Activated CD8-positive, alpha-beta T cell treated with anti-CD3 and anti-CD28 coated beads for 36 hours (primary cell): ENCODE data around the gene DOCK11. TPM values are rescaled to one million over a fixed set of nuclear protein-coding genes. Genes with fewer than 3 reads are reported as not detected.

Experiments used
- ATAC-seq: fragments of 200-7000 bp; cut with Tn5 transposase; one replicate; pipeline ENCODE4 v1.10.0; 2021; ENCODE audit warnings: mild to moderate bottlenecking, moderate library complexity
- CTCF ChIA-PET: fragments of 350-600 bp; sonication (Branson Sonifier 250); formaldehyde crosslinking; loops from one replicate; lab custom pipeline; 2021; ENCODE audit warnings: antibody characterized with exemption; lab: Charles Lee
- POLR2A ChIA-PET: fragments of 350-600 bp; sonication (Branson Sonifier 250); formaldehyde crosslinking; loops from one replicate; lab custom pipeline; 2021; ENCODE audit warnings: antibody characterized with exemption; lab: Charles Lee
- DNase-seq: peaks from one replicate; pipeline ENCODE4 v3.0.0-alpha.2; 2020
- H3K27ac Mint-ChIP-seq: one replicate; pipeline ENCODE4 v1.8.0; 2021; ENCODE audit warnings: mild to moderate bottlenecking, mixed read lengths
- H3K27me3 Mint-ChIP-seq: one replicate; pipeline ENCODE4 v1.8.0; 2021; ENCODE audit warnings: mixed read lengths
- H3K36me3 Mint-ChIP-seq: one replicate; pipeline ENCODE4 v1.8.0; 2021; ENCODE audit warnings: low read depth, mixed read lengths
- H3K4me1 Mint-ChIP-seq: one replicate; pipeline ENCODE4 v1.8.0; 2021; ENCODE audit warnings: low read depth, mixed read lengths
- H3K4me3 Mint-ChIP-seq: one replicate; pipeline ENCODE4 v1.8.0; 2021; ENCODE audit warnings: mild to moderate bottlenecking, moderate library complexity, mixed read lengths
- H3K9me3 Mint-ChIP-seq: one replicate; pipeline ENCODE4 v1.8.0; 2021; ENCODE audit warnings: mixed read lengths
- CTCF ChIP-seq: fragments of 200-600 bp; IDR thresholded peaks from one replicate; pipeline ENCODE4 v1.8.0; 2022; ENCODE audit warnings: antibody characterized with exemption, mild to moderate bottlenecking
- intact Hi-C: fragments of 100-400 bp; cut with micrococcal nuclease; formaldehyde crosslinking; loops from one replicate; pipeline ENCODE4 v1.10.0; 2022
- total RNA-seq, 2 experiments: library from RNA; stranded (reverse); gene quantifications; one replicate each; pipeline ENCODE4 v1.2.3, GENCODE V29; 2021

Gene DOCK11
- total RNA-seq, 2 experiments from 2014 or later, result 45.1 to 49.5 TPM

GRCh38 chrX:118534716-118535493, 39.3 kb downstream of the DOCK11 start:
- DNase-seq (no peak), ATAC-seq (no peak)
- peak overlapping the region; percentile 17 for H3K4me3 Mint-ChIP-seq
- CTCF ChIA-PET, result interaction anchor here (0.9 to 2.0 kb wide), 4 partner anchors 37 to 76 kb away, joined by 3 to 8 read pairs (median 4); partner anchors contain the start of gene DOCK11
- H3K27me3 Mint-ChIP-seq, result no peaks in the 10 kb centered on the region
- TF ChIP-seq CTCF, result no peak
- peaks cover 3% of the 10 kb centered on the region for H3K9me3 Mint-ChIP-seq
- POLR2A ChIA-PET, result interaction anchor here (1.5 to 3.1 kb wide), 2 partner anchors 11 to 39 kb away, joined by 3 to 30 read pairs; partner anchors contain the start of gene DOCK11
- H3K4me1 Mint-ChIP-seq, result peaks cover 72% of the 10 kb centered on the region
- intact Hi-C loops, result loop anchor here (5.0 kb wide), 1 partner anchor 38 kb away; the partner anchor contains the start of gene DOCK11
- H3K36me3 Mint-ChIP-seq, result peaks cover 15% of the 10 kb centered on the region
- H3K27ac Mint-ChIP-seq, result peak overlapping the region; percentile 95

GRCh38 chrX:118536204-118536603, 40.6 kb downstream of the DOCK11 start:
- POLR2A ChIA-PET, result interaction anchor here (3.1 kb wide), 1 partner anchor 40 kb away, joined by 30 read pairs; the partner anchor contains the start of gene DOCK11
- Mint-ChIP-seq H3K4me1 (peaks cover 68% of the 10 kb centered on the region), H3K4me3 (peak overlapping the region; percentile 56), H3K36me3 (peaks cover 10% of the 10 kb centered on the region), H3K27ac (peak overlapping the region; percentile 95), H3K27me3 (no peaks in the 10 kb centered on the region), H3K9me3 (peaks cover 3% of the 10 kb centered on the region)
- DNase-seq, result no peak
- CTCF ChIA-PET, result interaction anchor here (1.1 to 2.0 kb wide), 3 partner anchors 34 to 41 kb away, joined by 3 to 8 read pairs (median 4); partner anchors contain the start of gene DOCK11
- peak; percentile 88 for ATAC-seq
- intact Hi-C loops, result loop anchor here (5.0 kb wide), 1 partner anchor 39 kb away; the partner anchor contains the start of gene DOCK11
- TF ChIP-seq CTCF, result no peak

GRCh38 chrX:118536687-118537461, 41.3 kb downstream of the DOCK11 start:
- peaks cover 3% of the 10 kb centered on the region for H3K9me3 Mint-ChIP-seq
- ChIA-PET CTCF (interaction anchor here (1.2 to 2.0 kb wide), 2 partner anchors 35 to 41 kb away, joined by 3 to 8 read pairs; partner anchors contain the start of gene DOCK11), POLR2A (interaction anchor here (1.5 to 3.1 kb wide), 2 partner anchors 8 to 41 kb away, joined by 3 to 30 read pairs; partner anchors contain the start of gene DOCK11)
- H3K36me3 Mint-ChIP-seq, result peaks cover 10% of the 10 kb centered on the region
- H3K27ac Mint-ChIP-seq, result peak overlapping the region; percentile 95
- peak; percentile 40 for TF ChIP-seq CTCF
- H3K4me3 Mint-ChIP-seq, result peak overlapping the region; percentile 56
- peak; percentile 64 for DNase-seq
- ATAC-seq, result peak; percentile 62
- intact Hi-C loops, result loop anchor here (5.0 kb wide), 1 partner anchor 40 kb away; the partner anchor contains the start of gene DOCK11
- no peaks in the 10 kb centered on the region for H3K27me3 Mint-ChIP-seq
- H3K4me1 Mint-ChIP-seq, result peaks cover 70% of the 10 kb centered on the region

GRCh38 chrX:118538386-118538785, 42.8 kb downstream of the DOCK11 start:
- peaks cover 5% of the 10 kb centered on the region for H3K36me3 Mint-ChIP-seq
- H3K9me3 Mint-ChIP-seq, result no peaks in the 10 kb centered on the region
- ATAC-seq, result no peak
- peak overlapping the region; percentile 79 for H3K27ac Mint-ChIP-seq
- no peak overlapping the region for H3K4me3 Mint-ChIP-seq
- no peaks in the 10 kb centered on the region for H3K27me3 Mint-ChIP-seq
- CTCF ChIA-PET, result interaction anchor here (0.8 to 1.2 kb wide), 4 partner anchors 8 to 64 kb away, joined by 3 read pairs; partner anchors contain the start of gene DOCK11
- peaks cover 63% of the 10 kb centered on the region for H3K4me1 Mint-ChIP-seq
- POLR2A ChIA-PET, result interaction anchor here (0.9 to 1.5 kb wide), 4 partner anchors 9 to 60 kb away, joined by 3 read pairs; no protein-coding TSS in a partner anchor
- no peak for DNase-seq
- intact Hi-C loops, result loop anchor here (5.0 kb wide), 1 partner anchor 41 kb away; the partner anchor contains the start of gene DOCK11
- no peak for TF ChIP-seq CTCF
